ENCODE data around the gene RNF217. TPM values are rescaled to one million over a fixed set of nuclear protein-coding genes. Genes with fewer than 3 reads are reported as not detected.

Gene RNF217
- total and polyA plus RNA-seq, 10 of the 15 experiments (the other 5 are each of a cell fraction or from before 2014, with no cell fraction given), result under 0.01 to 11.7 (median 0.04) TPM; not detected in 3

GRCh38 chr6:124984668-124985338, 22.6 kb downstream of the RNF217 start:
- SMC1A ChIA-PET (ENCODE audit: uncharacterized antibody, unreplicated experiment), result no interaction called here
- no peak overlapping the region for H3K27ac ChIP-seq (ENCODE audit: control insufficient read depth, insufficient read depth)
- H3K9me3 ChIP-seq (replicated peaks; ENCODE audit: control insufficient read depth, insufficient read depth, low read length), result no peaks in the 10 kb centered on the region
- H2AFZ ChIP-seq (ENCODE audit: control insufficient read depth, low read depth, low read length), result no peak overlapping the region
- BruUV-seq (replicated peaks), result no TSS peak
- H3K27me3 ChIP-seq (replicated peaks in 1 of 2; ENCODE audit: control insufficient read depth in 2 of 2, insufficient read depth in 2 of 2, low read length in 1 of 2), result no peaks in the 10 kb centered on the region
- H3K36me3 ChIP-seq (ENCODE audit: control insufficient read depth in 2 of 2, insufficient read depth in 2 of 2, low read length in 1 of 2), result no peaks in the 10 kb centered on the region
- no peaks in the 10 kb centered on the region for H3K4me1 ChIP-seq (ENCODE audit: control insufficient read depth, insufficient read depth, low read length)
- H4K20me1 ChIP-seq (ENCODE audit: control insufficient read depth, insufficient read depth), result no peaks in the 10 kb centered on the region
- POLR2A ChIA-PET, result no interaction called here
- intact Hi-C loops (cut with micrococcal nuclease; ENCODE audit: unreplicated experiment), result no loop called here
- 93% methylated on average over 1 of the region's 1 CpG for WGBS (ENCODE audit: insufficient coverage, insufficient replicate concordance, low lambda C conversion rate, missing lambda C conversion rate)
- RAD21 ChIA-PET (ENCODE audit: unreplicated experiment), result no interaction called here
- DNase-seq (ENCODE audit: low read depth, low spot score), result no peak
- no peak for FAIRE-seq
- no peaks in the 10 kb centered on the region for H3K79me2 ChIP-seq (ENCODE audit: control insufficient read depth, insufficient read depth, low read length)
- no peak for ATAC-seq
- H3K4me3 ChIP-seq, result no peak overlapping the region
- CTCF ChIA-PET, result no interaction called here
- no peak overlapping the region for H3K4me2 ChIP-seq (ENCODE audit: control insufficient read depth, insufficient read depth)
- in situ Hi-C loops (cut with MboI), result no loop called here
- TF ChIP-seq NR2F1 (conservative IDR thresholded peaks at IDR 0.05) (no peak), PKNOX1 (IDR thresholded peaks at IDR 0.05) (no peak), RFX5 (IDR thresholded peaks at IDR 0.05; ENCODE audit: low read depth, low read length) (no peak), NFIC (IDR thresholded peaks at IDR 0.05; ENCODE audit: low read depth, low read length) (no peak), SUPT20H (IDR thresholded peaks at IDR 0.05; ENCODE audit: borderline replicate concordance, control insufficient read depth, low read depth, low read length) (no peak), POU2F2 (IDR thresholded peaks at IDR 0.05; ENCODE audit: borderline replicate concordance, low read depth, low read length) (no peak), ZBED1 (IDR thresholded peaks at IDR 0.05; ENCODE audit: borderline replicate concordance) (no peak), DPF2 (IDR thresholded peaks at IDR 0.05) (no peak), ATF2 (IDR thresholded peaks at IDR 0.05; ENCODE audit: low read length) (no peak), SP1 (IDR thresholded peaks at IDR 0.05; ENCODE audit: low read depth, low read length) (no peak), TCF7 (IDR thresholded peaks at IDR 0.05; ENCODE audit: borderline replicate concordance) (no peak), ZNF274 (IDR thresholded peaks at IDR 0.05; ENCODE audit: insufficient read depth, insufficient read length) (no peak)
- no peak overlapping the region for H3K9ac ChIP-seq (ENCODE audit: control insufficient read depth, insufficient read depth, low read length)
